GM20000 (cell line): ENCODE results near the gene KCNQ1.

Experiments
- DNase-seq: peaks from one replicate; pipeline ENCODE4 v3.0.0; 2012; ENCODE audit warnings: low spot score
- CTCF ChIP-seq: IDR thresholded peaks from 2 replicates; pipeline ENCODE4 v1.5.1; 2012; ENCODE audit warnings: mild to moderate bottlenecking, control low read depth; ENCODE audit errors: extremely low read depth, missing control alignments

Gene KCNQ1

GRCh38 chr11:2445746-2446551 is 1.1 kb downstream of the KCNQ1 start:
- TF ChIP-seq CTCF = no peak
- no peak for DNase-seq

- TF ChIP-seq CTCF = no peak
- DNase-seq = no peak
These were observed 1.9 kb downstream of the KCNQ1 start for GRCh38 chr11:2446590-2447252.

- DNase-seq = no peak
- TF ChIP-seq CTCF = no peak
These were observed 2.6 kb downstream of the KCNQ1 start for GRCh38 chr11:2447253-2447950.

GRCh38 chr11:2447951-2448650 is 3.3 kb downstream of the KCNQ1 start:
- no peak for DNase-seq
- TF ChIP-seq CTCF = no peak

- TF ChIP-seq CTCF = no peak
- no peak for DNase-seq
These were observed 4.1 kb downstream of the KCNQ1 start for GRCh38 chr11:2448661-2449547.

GRCh38 chr11:2449548-2450320 is 4.9 kb downstream of the KCNQ1 start:
- DNase-seq = no peak
- TF ChIP-seq CTCF = no peak
